Frontal cortex (tissue), 4 donors: Measurements from ENCODE around the gene SECISBP2. TPM values are rescaled to one million over a fixed set of nuclear protein-coding genes. Genes with fewer than 3 reads are reported as not detected.

Experiments used
- DNase-seq, 2 donors: peaks; one replicate each; pipeline ENCODE4 v3.0.0; 2012; ENCODE audit warnings: low spot score in 2 of 2
- FAIRE-seq: peaks from 2 replicates; lab custom pipeline; 2012; peaks lifted over from hg19 to GRCh38; lab: Jason Lieb, UNC
- small RNA-seq: library from RNA; depleted of rRNA; stranded (forward); fragments of <200 nt; gene quantifications from one replicate; pipeline ENCODE3, GENCODE V24; 2014
- total RNA-seq: library from RNA; depleted of rRNA; stranded (reverse); fragments of >200 nt; gene quantifications from one replicate; pipeline ENCODE4 v1.2.3, GENCODE V29; 2014
- donor health status: control.
- donor health status: control.
- donor health status: control.

The SECISBP2 gene
- total RNA-seq, 1 donor from 2014 or later = 67.7 TPM

- FAIRE-seq = no peak
- no peak for DNase-seq
Measured at GRCh38 chr9:89391585-89391984, 73.3 kb downstream of the SECISBP2 start.

GRCh38 chr9:89394412-89394811, 76.1 kb downstream of the SECISBP2 start:
- DNase-seq = no peak
- no peak for FAIRE-seq

- FAIRE-seq (no peak), DNase-seq (no peak)
Measured at GRCh38 chr9:89395931-89396710, 77.8 kb downstream of the SECISBP2 start.

- FAIRE-seq = no peak
Measured at GRCh38 chr9:89397471-89397870, 79.2 kb downstream of the SECISBP2 start.

GRCh38 chr9:89398621-89399020, 80.3 kb downstream of the SECISBP2 start:
- no peak for FAIRE-seq
- DNase-seq = no peak

More at GRCh38 chr9:89397471-89397870, 79.2 kb downstream of the SECISBP2 start:
- no peak for DNase-seq

- FAIRE-seq (no peak), DNase-seq (no peak)
Measured at GRCh38 chr9:89400403-89401116, 82.3 kb downstream of the SECISBP2 start.

- FAIRE-seq (no peak), DNase-seq (no peak)
Measured at GRCh38 chr9:89402695-89403427, 84.6 kb downstream of the SECISBP2 start.

- DNase-seq (no peak), FAIRE-seq (no peak)
Measured at GRCh38 chr9:89404074-89404473, 85.8 kb downstream of the SECISBP2 start.

GRCh38 chr9:89405826-89406225, 87.5 kb downstream of the SECISBP2 start:
- DNase-seq = no peak
- FAIRE-seq = no peak

- FAIRE-seq = no peak
- no peak for DNase-seq
Measured at GRCh38 chr9:89407070-89407469, 88.8 kb downstream of the SECISBP2 start.

- DNase-seq = no peak
- no peak for FAIRE-seq
Measured at GRCh38 chr9:89408628-89409101, 90.4 kb downstream of the SECISBP2 start.

Small RNA genes lying within 50 kb of the gene (small RNA-seq; reads per million reads assigned to genes)
- gene MIR3153 = not detected

Other genes with a start within 250 kb of the SECISBP2 start
- 49.3 TPM for gene SHC3, start 139.7 kb upstream of the SECISBP2 start, total RNA-seq
- gene CKS2, start 7.3 kb upstream of the SECISBP2 start, total RNA-seq = 25.7 TPM
- 7.7 TPM for gene SEMA4D, start 179.6 kb downstream of the SECISBP2 start, total RNA-seq